Right lobe of liver (tissue), 4 donors: ENCODE data around the gene GJB5.

Source experiments
- POLR2A ChIP-seq: fragments of 450-650 bp; IDR thresholded peaks from one replicate; pipeline ENCODE4 v1.6.1; 2017; ENCODE audit warnings: antibody characterized with exemption, mild to moderate bottlenecking
- TF ChIP-seq, protein P1 (sequence below), 4 donors: fragments of 200-600 bp in 3 of 4; fragments of 450-650 bp in 1 of 4; IDR thresholded peaks; one replicate each; pipeline versions ENCODE4 v1.5.1 to v1.8.0; 2016 to 2022; ENCODE audit warnings: antibody characterized with exemption in 4 of 4, mild to moderate bottlenecking in 2 of 4
- donor health status: DM: no; HTN: no; CAD: no.
- donor health status: DM: no; HTN: no; CAD: no.
- donor health status: DM: no; HTN: yes; CAD: no.

DNA sequence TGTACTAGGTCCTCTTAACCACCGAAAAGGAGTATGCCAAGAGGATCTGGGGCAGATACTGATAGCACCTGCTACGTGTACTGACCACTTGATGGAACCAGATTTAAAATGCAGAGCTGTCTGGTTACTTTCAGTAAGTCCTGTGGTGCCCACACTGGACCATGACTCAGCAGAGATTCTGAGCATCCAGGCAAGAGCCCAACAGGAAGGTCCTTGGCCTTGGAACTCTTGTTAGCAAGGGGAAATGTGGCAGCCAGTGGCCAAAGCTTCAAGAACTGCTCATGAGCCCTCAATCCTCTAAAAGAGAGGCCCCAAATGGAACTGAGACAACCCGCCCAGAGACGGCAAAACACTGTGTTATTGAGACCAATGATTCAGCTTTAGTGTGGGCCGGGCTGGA is 4.2 kb upstream of the GJB5 start:
- no peak for TF ChIP-seq POLR2A
- TF ChIP-seq, protein P1, sequence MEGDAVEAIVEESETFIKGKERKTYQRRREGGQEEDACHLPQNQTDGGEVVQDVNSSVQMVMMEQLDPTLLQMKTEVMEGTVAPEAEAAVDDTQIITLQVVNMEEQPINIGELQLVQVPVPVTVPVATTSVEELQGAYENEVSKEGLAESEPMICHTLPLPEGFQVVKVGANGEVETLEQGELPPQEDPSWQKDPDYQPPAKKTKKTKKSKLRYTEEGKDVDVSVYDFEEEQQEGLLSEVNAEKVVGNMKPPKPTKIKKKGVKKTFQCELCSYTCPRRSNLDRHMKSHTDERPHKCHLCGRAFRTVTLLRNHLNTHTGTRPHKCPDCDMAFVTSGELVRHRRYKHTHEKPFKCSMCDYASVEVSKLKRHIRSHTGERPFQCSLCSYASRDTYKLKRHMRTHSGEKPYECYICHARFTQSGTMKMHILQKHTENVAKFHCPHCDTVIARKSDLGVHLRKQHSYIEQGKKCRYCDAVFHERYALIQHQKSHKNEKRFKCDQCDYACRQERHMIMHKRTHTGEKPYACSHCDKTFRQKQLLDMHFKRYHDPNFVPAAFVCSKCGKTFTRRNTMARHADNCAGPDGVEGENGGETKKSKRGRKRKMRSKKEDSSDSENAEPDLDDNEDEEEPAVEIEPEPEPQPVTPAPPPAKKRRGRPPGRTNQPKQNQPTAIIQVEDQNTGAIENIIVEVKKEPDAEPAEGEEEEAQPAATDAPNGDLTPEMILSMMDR (IDR thresholded peaks at IDR 0.05), result no peak
